GM18909 (cell line): ENCODE measurements around the gene MAPK1IP1L.
A peak's percentile ranks its signal among the peaks of the same experiment; 100 is the strongest.

Source experiments
- ATAC-seq: cut with Tn5 transposase; IDR thresholded peaks from one replicate; pipeline ENCODE4 v1.9.1; 2021; ENCODE audit warnings: mild to moderate bottlenecking; ENCODE audit not compliant: unreplicated experiment, poor library complexity

Gene MAPK1IP1L

DNA sequence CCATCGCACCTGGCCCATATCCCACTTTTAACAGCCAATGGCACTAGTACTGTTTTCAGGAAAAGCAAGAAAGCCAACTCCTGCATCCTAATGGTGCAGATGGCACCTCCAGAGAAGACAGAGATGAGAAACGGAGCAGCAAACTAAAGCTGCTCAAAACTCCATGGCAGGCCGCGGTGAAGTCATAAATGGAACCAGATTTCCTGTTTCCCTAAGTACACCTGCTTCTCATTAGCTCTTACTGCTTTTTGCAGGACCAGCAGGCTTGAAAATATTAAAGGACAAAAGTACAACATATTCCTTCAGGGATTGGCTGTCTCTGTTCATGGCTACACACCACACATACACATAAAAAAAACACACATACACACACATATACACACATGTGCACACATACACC lies 40.9 kb downstream of the MAPK1IP1L start:
- ATAC-seq = no peak

DNA sequence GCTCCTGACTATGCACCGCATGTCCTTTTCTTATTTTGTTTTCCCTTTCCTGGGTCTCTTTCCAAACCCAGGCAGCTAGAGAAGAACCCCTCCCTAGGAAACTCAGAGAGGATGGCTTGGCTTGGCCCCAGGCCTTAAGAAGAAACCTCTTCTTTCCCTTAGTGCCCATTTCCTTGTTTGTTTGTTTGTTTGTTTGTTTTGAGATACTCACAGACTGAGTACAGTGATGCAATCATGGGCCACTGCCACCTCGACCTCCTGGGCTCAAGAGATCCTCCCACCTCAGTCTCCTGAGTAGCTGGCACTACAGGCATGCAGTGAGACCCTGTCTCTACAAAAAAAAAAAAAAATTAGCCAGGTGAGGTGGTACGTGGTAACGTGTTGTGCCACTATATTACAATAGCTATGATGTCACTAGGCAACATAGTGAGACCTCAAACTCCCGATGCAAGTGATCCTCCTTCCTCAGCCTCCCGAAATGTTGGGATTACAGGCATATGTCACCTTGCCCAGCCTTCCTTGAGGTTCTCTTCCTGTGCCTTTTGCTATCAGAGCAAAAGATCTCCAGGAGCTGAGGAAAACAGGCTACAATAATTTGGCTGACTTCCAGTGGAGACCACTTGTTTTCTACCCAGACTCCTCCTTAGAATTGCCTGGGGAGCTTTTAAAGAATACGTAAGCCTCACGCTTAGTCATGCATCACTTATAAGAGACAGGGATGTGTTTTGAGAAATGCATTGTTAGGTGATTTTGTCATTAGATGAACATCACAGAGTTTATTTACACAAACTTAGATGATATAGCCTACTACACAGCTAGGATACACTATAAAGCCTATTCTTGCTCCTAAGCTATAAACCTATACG lies 43.1 kb downstream of the MAPK1IP1L start:
- ATAC-seq = no peak

DNA sequence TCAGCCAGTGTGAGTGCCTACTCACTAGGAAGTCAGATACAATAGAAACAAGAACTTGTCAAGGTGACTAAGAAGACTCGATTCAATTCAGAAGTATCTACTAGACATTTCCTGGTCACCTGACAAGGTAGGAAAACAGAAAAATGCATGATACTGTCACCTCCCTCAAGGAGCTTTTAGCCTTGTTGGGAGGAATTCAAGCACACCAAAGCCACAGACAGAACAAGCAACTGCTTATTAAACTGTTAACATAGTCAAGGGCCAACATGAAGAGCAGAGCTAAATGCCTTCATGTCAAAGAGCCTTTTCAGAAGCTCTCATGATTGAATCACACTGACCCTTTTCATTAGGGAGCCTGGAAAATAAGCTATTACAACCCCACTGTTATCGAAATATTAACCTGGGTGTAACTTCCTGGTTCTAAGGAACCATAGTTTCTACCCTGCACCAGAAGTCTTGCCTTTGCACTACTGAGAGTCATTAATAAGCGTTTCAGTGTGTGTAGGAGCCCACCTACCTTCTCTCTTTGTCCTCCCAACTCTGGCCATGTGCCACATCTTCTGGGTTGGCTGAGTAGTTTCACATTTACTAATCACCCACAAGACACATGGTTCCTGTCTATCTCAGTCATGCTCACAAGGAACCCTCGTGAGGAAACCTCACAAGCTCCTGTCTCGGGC lies 46.6 kb downstream of the MAPK1IP1L start:
- ATAC-seq = peak; percentile 63

DNA sequence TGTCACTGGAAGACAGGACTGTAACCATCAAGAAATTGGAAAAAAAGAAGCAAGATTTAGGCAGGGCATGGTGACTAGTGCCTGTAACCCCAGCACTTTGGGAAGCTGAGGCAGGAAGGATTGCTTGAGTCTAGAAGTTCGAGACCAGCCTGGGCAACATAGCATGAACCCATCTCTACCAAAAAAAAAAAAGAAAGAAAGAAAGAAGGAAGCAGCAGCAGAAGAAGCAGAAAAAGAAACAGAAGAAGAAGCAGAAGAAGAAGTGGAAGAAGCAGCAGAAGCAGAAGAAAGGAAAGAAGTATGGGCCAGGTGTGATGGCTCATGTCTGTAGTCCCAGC lies 47.1 kb downstream of the MAPK1IP1L start:
- no peak for ATAC-seq

DNA sequence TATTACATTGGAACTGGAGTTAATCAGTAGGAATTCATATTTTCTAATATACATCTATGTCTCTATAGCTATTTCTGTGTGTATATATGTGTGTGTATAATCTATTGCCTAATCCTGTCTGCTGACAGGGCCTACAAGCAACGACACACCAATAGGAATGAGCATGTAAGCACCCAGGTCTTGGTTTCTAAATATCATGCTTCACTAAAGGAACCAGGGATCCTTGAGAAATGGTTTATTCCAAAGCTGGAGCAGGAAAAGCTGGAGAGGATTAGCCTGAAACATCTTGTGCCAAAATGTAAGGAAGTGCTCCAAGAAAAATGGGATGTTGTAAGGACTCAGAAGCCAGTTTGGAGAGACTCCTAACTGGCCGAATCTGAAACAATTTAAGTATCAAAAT lies 48.3 kb downstream of the MAPK1IP1L start:
- ATAC-seq = no peak

DNA sequence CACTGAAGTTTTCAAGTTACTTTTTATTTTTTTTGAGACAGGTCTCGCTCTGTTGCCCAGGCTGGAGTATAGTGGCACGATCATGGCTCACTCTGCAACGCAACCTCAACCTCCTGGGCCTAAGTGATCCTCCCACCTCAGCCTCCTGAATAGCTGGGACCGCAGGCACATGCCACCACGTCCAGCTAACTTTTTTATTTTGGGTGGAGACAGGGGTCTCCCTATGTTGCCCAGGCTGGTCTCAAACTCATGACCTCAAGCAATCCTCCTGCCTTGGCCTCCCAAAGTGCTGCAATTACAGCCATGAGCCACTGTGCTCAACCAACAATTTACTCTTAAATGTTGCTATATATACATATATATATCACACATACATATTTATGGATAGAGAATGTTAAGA lies 50.3 kb downstream of the MAPK1IP1L start:
- no peak for ATAC-seq

DNA sequence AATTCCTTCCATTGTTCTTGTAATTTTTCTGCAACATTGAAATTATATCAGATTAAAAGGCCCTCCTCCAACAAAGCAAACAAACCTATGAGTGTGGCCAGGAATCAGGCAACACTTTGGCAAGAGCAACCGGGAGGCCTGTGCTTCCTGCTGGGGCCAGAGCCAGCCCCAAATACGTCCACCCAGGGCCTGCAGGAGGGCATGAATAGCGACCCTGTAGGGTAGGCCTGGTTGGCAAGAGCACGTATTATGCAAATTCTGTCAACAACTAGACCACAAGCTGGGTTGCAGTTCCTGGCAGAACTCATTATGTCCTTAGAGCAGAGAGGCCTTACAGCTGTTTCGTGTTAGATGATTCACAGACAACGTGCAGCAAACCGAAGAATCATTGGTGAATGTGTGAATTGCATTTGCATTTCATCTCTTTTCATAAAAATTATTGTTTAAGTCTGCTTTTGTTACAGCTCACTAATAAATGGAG lies 50.7 kb downstream of the MAPK1IP1L start:
- peak; percentile 79 for ATAC-seq

DNA sequence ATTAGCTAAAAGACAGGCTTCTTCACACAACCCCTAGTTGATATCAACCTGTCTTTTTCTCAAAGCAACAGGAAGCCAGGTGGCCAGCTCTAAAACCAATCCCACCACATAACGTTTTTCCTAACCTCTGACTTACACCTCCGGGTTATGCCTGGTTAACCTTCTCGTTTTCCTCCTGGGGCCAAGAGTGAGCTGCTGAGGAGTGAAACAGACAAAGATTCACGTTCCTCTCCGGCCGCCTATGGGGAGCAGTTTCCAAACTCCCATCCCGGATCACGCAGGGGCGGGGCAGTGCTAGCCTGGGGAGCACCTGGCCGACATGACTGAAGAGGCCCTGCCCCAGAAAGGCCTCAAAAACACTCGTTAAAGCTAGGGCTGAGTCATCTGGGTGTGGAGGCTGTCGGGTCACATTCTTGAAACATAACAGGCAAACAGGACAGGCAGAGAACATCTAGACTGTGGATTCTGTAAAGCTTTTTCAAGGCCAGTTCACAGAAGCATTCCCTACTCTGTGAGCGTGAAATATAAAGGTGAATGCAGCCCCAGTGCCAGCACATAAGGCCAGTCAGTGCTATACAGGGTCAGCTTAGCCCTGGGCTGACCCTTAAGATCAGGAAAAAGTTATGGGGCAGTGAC lies 51.7 kb downstream of the MAPK1IP1L start:
- ATAC-seq = peak; percentile 43

DNA sequence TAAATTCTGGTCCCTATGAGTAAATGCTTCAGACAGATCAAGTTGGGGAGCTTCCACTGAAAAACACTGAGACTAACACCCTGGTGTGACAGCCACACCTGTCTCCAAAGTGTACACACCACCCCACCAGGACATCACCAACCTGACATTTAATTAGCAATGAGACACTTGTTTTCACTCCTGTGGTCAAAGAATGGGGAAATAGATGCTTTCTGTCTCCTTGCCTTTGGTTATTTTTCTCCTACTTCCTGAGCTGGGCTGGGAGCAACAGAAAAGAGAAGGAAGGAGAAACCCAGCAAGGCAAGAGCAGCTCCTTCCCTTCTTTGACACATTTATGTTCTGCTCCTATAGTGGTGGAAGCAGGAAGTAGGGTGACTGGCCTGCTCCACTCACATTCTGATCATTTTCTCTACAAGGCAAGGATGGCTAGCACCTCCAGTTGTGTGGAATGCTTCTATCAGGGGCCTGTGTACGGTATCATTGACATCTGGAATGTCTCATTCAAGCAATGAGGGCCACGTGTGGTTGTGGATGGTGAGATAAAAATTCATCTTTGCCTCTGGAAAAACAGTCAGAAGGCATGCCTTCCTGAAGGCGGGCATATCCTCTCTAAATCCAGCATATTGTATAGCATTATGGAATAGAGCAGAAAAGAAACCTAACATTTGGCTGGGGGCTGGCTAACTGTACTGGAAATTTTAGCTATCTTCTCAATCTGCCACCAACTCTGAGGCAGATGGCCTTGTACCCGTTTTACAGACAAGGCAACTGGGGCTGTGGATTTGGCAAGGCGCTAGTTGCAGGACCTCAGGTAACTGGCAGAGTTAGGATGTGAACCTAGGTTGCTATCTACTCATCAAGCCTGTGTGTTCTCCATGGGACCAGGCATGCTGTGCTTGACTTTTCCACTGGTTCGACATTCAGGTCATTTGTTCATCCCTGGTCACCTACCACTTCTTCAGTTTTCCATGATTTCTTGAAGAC lies 52.8 kb downstream of the MAPK1IP1L start:
- ATAC-seq = no peak

DNA sequence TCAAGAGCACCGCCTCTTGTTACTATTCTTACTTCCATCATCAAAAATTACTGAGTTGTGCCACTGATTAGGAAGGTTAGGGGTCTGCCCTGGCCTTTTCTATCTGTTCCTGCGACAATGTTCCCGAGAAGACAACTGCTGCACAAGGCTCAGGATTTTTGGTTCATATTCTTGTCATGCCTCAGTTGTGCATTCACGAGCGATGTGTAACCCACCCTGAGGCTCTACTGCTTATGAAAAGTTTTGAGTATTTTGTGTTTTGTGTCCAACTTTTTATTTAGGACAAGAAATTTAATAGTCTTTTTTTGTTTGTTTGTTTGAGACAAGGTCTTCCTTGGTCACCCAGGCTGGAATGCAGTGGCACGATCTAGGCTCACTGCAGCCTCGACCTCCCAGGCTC lies 54.5 kb downstream of the MAPK1IP1L start:
- no peak for ATAC-seq

DNA sequence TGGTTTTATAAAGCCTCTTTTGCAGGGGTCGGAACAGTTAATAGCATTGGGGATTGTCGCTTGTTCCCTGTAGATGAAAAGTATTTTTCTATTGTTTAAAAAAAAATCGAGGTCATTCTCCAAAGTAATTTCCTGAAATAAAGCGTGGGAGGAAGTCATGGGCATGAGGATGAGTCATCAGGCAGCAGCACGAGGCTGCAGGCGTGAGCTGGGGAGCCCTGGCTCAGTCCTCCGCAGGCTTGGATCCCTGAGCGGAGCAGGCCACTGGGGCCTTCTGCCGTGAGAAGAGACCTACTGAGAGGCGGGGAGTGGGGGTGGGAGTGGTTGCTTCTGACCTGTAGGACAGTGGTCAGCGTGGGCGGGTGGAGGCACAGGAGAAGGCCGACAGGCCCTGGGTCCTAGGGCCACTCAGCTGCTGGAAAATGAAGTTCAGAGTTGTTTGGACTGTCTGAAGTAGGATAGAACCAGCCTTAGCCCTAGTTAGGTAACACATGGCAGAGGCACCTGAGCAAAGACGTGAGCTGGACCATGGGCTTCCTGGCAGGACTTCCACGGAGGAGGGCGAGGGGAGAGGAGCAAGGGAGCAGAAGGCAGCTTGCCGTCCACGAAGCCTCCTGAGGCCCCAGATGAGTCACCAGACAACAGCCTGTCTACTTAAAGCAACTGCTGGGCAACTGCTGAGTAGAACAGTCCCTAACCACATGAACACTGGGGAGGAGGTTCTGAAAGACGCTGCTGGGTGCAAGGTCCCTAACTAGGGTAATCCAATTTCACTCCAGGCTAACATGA lies 56.5 kb downstream of the MAPK1IP1L start:
- no peak for ATAC-seq

DNA sequence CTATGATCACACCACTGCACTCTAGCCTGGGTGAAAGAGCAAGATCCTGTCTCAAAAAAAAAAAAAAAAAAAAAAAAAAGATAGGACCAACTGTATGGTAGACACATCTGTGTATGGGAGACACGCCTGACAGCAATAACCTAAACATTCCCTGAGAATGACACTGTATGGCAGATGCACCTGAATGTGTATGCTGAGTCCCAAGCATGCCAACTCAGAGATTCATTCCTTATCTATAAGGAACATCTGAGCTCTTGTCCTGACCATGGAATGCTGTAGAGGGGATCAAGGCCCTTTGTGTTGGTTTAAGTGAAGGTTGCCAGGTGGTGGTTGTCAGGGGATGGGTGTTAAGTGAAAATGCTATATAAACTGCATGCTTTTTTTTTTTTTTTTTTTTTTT lies 58.4 kb downstream of the MAPK1IP1L start:
- ATAC-seq = no peak

DNA sequence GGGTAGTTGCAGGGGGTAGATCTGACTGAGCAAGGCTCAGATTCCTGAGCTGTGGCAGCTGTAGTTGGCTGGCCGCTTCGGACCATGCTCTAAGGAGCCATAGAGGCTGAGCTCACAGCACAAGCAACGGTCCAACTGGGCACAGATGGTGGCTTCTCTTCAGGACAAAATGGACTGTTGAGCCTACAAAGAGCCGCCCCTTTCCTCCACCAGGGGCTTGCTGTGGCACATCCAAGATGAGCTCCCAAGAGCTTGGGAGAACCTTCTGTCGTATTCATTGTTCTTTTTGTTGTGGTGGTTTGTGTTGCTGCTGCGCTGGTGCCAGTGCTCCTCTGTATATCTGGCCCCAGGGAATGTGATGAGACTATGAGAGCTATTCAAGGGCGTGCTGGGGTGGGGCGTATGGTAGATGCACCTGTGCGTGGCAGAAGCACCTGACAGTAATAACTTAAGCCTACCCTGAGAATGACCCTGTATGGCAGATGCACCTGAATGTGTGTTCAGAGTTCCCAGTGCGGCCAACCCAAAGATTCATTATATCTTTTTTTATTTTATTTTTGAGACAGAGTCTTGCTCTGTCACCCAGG lies 59.8 kb downstream of the MAPK1IP1L start:
- ATAC-seq = no peak

DNA sequence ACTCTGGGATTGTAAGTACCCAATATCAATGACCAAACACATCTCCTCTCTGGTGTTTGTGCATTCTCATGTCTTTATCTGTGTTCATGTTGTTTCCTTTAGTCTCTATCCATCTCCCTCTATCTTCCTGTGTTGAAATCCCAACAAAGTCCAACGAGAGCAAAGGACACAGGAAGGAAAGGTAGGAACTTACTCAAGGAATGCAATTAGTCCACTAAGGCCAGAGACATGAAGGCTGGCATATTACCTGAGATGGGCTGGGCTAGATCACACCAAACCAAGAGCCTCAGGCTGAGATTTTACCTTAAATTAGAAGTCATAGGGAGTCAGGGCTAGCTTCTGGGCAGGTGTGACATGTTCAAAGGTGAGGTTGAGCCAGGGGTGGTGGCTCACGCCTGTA lies 63.3 kb downstream of the MAPK1IP1L start:
- no peak for ATAC-seq

DNA sequence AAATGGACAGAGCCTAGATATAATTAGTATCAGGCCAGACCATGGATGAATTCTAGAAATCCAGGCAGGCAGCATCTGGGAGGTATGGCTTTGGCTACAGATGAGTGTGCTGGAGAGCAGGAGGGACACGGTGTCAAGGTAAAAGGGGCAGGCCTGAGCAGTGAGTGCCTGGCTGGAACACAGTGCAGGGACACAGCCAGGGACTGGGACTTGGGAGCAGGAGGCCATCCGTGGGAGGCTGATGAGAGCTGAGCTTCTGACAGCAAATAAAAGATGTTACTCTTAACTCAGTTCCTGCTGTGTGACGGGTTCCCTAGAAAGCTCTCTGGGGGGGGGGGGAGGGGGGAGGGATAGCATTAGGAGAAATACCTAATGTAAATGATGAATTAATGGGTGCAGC lies 64.0 kb downstream of the MAPK1IP1L start:
- ATAC-seq = no peak

DNA sequence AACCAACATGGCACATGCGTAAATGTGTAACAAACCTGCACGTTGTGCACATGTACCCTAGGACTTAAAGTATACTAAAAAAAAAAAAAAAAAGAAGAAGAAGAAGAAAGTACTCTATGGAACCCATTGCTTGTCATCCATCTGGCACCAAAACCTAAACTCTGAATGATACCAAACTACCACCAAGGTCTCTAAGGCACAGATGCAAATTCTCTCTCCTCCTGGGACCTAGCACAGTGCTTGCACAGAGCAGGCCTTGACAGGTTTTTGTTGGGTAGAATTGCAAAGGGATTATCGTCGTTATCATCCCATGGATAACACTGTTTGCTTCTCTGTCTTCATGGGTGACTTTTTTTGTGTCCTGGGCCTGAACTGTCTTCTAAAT lies 64.4 kb downstream of the MAPK1IP1L start:
- no peak for ATAC-seq

DNA sequence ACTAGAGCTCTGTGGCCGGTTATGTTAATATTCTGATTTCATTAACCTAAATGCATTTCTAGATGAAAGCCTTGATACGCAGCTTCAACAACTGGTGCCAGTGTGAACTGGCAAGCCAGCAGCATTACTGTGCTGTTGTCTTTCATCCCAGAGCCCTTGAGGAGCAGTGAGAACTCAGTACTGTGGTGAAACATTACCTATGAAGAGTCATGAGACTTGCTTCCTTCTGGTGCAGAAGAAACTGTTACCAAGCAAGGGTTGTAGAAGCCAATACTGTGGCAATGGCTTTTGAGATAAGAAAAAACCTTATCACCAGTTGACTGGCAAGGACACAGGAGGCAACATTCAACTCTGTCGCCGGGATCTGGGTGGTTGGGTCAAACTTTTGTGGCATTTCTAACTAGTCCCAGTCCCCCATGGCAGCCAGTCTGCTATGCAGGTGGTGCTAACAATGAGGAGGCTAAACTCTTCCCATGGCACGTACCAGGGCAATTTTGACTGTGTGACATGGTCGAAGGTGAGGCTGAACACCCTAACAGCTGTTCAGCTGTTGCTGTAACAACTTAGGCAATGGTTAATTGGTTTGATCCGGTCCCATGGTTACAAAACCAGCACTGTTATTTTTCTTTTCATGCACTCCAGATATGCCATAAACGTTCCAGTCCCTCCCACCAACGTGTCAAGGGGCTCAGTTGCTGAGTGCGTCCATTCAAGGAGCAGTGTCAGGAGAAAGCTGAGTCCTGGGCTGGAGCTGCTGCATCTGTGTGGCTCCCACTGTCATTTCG lies 65.0 kb downstream of the MAPK1IP1L start:
- no peak for ATAC-seq

DNA sequence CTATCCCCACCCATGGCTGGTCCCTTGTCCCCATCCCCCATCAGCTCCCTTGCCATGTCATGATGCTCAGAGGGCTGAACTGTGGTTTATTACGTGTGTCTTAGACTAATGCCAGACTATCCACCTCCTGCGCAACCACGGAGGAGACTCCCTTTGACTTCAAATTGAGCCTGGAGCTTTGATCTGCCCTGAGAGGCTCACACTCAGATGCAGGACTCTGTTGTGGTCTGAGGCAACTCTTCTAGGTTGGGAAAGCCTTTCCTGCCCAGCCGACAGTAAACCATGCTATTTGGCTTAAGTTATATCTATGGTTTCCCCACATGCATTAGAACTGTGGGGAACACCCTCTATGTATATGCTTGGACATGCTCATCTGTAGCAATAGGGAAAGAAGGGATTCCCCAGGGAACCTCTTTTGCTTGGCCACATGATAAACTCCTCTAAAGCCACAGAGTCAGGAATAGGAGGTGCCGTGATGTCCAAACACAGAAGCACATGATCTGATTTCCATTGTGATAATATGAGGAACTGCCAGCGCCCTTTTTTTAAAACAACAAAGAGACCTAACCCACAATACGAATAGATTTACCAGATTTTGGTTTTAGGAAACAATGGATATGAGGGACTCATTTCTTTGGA lies 66.5 kb downstream of the MAPK1IP1L start:
- no peak for ATAC-seq
